ENCODE results near the gene DCAF15. TPM values are rescaled to one million over a fixed set of nuclear protein-coding genes. Genes with fewer than 3 reads are reported as not detected.

The DCAF15 gene
- total RNA-seq, 1 donor from 2014 or later = 28.6 TPM

- Histone ChIP-seq H3K27ac (no peak overlapping the region), H3K79me2 (ENCODE audit: low read depth) (peaks cover 28% of the 10 kb centered on the region), H2AFZ (replicated peaks) (no peak overlapping the region), H4K20me1 (ENCODE audit: low read depth) (peaks cover 43% of the 10 kb centered on the region), H3K9me3 (ENCODE audit: low read depth) (no peaks in the 10 kb centered on the region), H3K4me3 (no peak overlapping the region), H3K36me3 (no peaks in the 10 kb centered on the region), H3K9ac (no peak overlapping the region), H3K4me2 (no peak overlapping the region), H3K27me3 (no peaks in the 10 kb centered on the region), H3K4me1 (peaks cover 6% of the 10 kb centered on the region), H3F3A (ENCODE audit: low read depth) (peaks cover 4% of the 10 kb centered on the region)
- Mint-ChIP-seq H3K27me3 (ENCODE audit: insufficient read depth, low read depth) (no peaks in the 10 kb centered on the region), H3K36me3 (peaks cover 12% of the 10 kb centered on the region), H3K4me1 (peaks cover 7% of the 10 kb centered on the region), H3K27ac (no peak overlapping the region), H3K4me3 (no peak overlapping the region), H3K9me3 (no peaks in the 10 kb centered on the region)
- no peak for DNase-seq (ENCODE audit: low spot score)
- TF ChIP-seq EZH2phosphoT487 (IDR thresholded peaks at IDR 0.05) (no peak), CTCF (IDR thresholded peaks at IDR 0.05) (no peak), EZH2 (IDR thresholded peaks at IDR 0.05) (no peak)
Measured at GRCh38 chr19:13955662-13956364, 3.5 kb downstream of the DCAF15 start.

GRCh38 chr19:13956365-13956744, 4.0 kb downstream of the DCAF15 start:
- peaks cover under 1% of the 10 kb centered on the region for H3K27me3 Mint-ChIP-seq (ENCODE audit: insufficient read depth, low read depth)
- H3K79me2 ChIP-seq (ENCODE audit: low read depth) = peaks cover 28% of the 10 kb centered on the region
- DNase-seq (ENCODE audit: low spot score) = no peak
- no peak overlapping the region for H3K27ac ChIP-seq
- no peak overlapping the region for H3K9ac ChIP-seq
- no peak overlapping the region for H2AFZ ChIP-seq (replicated peaks)
- H3K36me3 Mint-ChIP-seq = peaks cover 14% of the 10 kb centered on the region
- H3K4me2 ChIP-seq = no peak overlapping the region
- peaks cover 6% of the 10 kb centered on the region for H3K4me1 ChIP-seq
- H3F3A ChIP-seq (ENCODE audit: low read depth) = peaks cover 4% of the 10 kb centered on the region
- H3K27me3 ChIP-seq = no peaks in the 10 kb centered on the region
- no peak overlapping the region for H3K4me3 ChIP-seq
- H3K36me3 ChIP-seq = no peaks in the 10 kb centered on the region
- H3K27ac Mint-ChIP-seq = no peak overlapping the region
- peaks cover 8% of the 10 kb centered on the region for H3K4me1 Mint-ChIP-seq
- H3K4me3 Mint-ChIP-seq = no peak overlapping the region
- H3K9me3 Mint-ChIP-seq = no peaks in the 10 kb centered on the region
- peaks cover 45% of the 10 kb centered on the region for H4K20me1 ChIP-seq (ENCODE audit: low read depth)
- H3K9me3 ChIP-seq (ENCODE audit: low read depth) = no peaks in the 10 kb centered on the region
- TF ChIP-seq EZH2 (IDR thresholded peaks at IDR 0.05) = no peak
- no peak for TF ChIP-seq EZH2phosphoT487 (IDR thresholded peaks at IDR 0.05)
- no peak for TF ChIP-seq CTCF (IDR thresholded peaks at IDR 0.05)

GRCh38 chr19:13957051-13957450, 4.7 kb downstream of the DCAF15 start:
- H3K9me3 Mint-ChIP-seq = no peaks in the 10 kb centered on the region
- H3K4me1 ChIP-seq = peaks cover 10% of the 10 kb centered on the region
- H3K27me3 Mint-ChIP-seq (ENCODE audit: insufficient read depth, low read depth) = peaks cover 4% of the 10 kb centered on the region
- no peaks in the 10 kb centered on the region for H3K27me3 ChIP-seq
- DNase-seq (ENCODE audit: low spot score) = no peak
- no peak overlapping the region for H3K27ac Mint-ChIP-seq
- H3K4me2 ChIP-seq = no peak overlapping the region
- H3K9ac ChIP-seq = no peak overlapping the region
- no peak overlapping the region for H3K4me3 Mint-ChIP-seq
- H3K36me3 ChIP-seq = no peaks in the 10 kb centered on the region
- H4K20me1 ChIP-seq (ENCODE audit: low read depth) = peaks cover 52% of the 10 kb centered on the region
- peaks cover 12% of the 10 kb centered on the region for H3K4me1 Mint-ChIP-seq
- H3K27ac ChIP-seq = no peak overlapping the region
- H3K36me3 Mint-ChIP-seq = peaks cover 18% of the 10 kb centered on the region
- H3K4me3 ChIP-seq = no peak overlapping the region
- H3K9me3 ChIP-seq (ENCODE audit: low read depth) = no peaks in the 10 kb centered on the region
- H2AFZ ChIP-seq (replicated peaks) = no peak overlapping the region
- H3K79me2 ChIP-seq (ENCODE audit: low read depth) = peaks cover 28% of the 10 kb centered on the region
- no peak for TF ChIP-seq EZH2phosphoT487 (IDR thresholded peaks at IDR 0.05)
- no peak for TF ChIP-seq EZH2 (IDR thresholded peaks at IDR 0.05)
- no peak for TF ChIP-seq CTCF (IDR thresholded peaks at IDR 0.05)
- peaks cover 4% of the 10 kb centered on the region for H3F3A ChIP-seq (ENCODE audit: low read depth)
